Measurements from ENCODE around the gene EIF2B1. TPM values are rescaled to one million over a fixed set of nuclear protein-coding genes. Genes with fewer than 3 reads are reported as not detected.

The EIF2B1 gene
- total RNA-seq, 3 donors from 2014 or later, result 37.7 to 48.0 (median 42.9) TPM

- no peak for TF ChIP-seq CTCF (IDR thresholded peaks at IDR 0.05)
- DNase-seq, result no peak
- Histone ChIP-seq H3K4me1 (ENCODE audit: low read depth) (no peaks in the 10 kb centered on the region), H3K4me3 (no peak overlapping the region), H3K36me3 (ENCODE audit: low read depth) (no peaks in the 10 kb centered on the region), H3K9me3 (no peaks in the 10 kb centered on the region)
- intact Hi-C loops (cut with DNase I, micrococcal nuclease), result no loop called here
- no peak for ATAC-seq
Measured at GRCh38 chr12:123645380-123645779, 11.9 kb upstream of the EIF2B1 start.

- no peak for DNase-seq
- ATAC-seq, result no peak
- Histone ChIP-seq H3K9me3 (no peaks in the 10 kb centered on the region), H3K36me3 (ENCODE audit: low read depth) (no peaks in the 10 kb centered on the region), H3K4me3 (no peak overlapping the region), H3K4me1 (ENCODE audit: low read depth) (no peaks in the 10 kb centered on the region)
- no peak for TF ChIP-seq CTCF (IDR thresholded peaks at IDR 0.05)
- intact Hi-C loops (cut with DNase I, micrococcal nuclease), result no loop called here
Measured at GRCh38 chr12:123643911-123644310, 10.4 kb upstream of the EIF2B1 start.

GRCh38 chr12:123634142-123634561, 666 bp upstream of the EIF2B1 start:
- ATAC-seq (no peak), DNase-seq (peak in 2 of 3 donors; percentile 10 to 35)
- Histone ChIP-seq H3K4me1 (ENCODE audit: low read depth) (peaks cover 11% of the 10 kb centered on the region), H3K9me3 (no peaks in the 10 kb centered on the region), H3K36me3 (ENCODE audit: low read depth) (no peaks in the 10 kb centered on the region), H3K4me3 (peak overlapping the region; percentile 73)
- TF ChIP-seq CTCF (IDR thresholded peaks at IDR 0.05), result no peak
- intact Hi-C loops (cut with DNase I, micrococcal nuclease), result no loop called here

GRCh38 chr12:123621619-123622530, 11.6 kb downstream of the EIF2B1 start:
- H3K36me3 ChIP-seq (ENCODE audit: low read depth), result peaks cover 6% of the 10 kb centered on the region
- no peaks in the 10 kb centered on the region for H3K9me3 ChIP-seq
- H3K4me1 ChIP-seq (ENCODE audit: low read depth), result no peaks in the 10 kb centered on the region
- H3K4me3 ChIP-seq, result no peak overlapping the region
- TF ChIP-seq CTCF (IDR thresholded peaks at IDR 0.05), result no peak
- intact Hi-C loops (cut with DNase I, micrococcal nuclease), result no loop called here
- DNase-seq (no peak), ATAC-seq (no peak)

- H3K4me3 ChIP-seq, result no peak overlapping the region
- H3K4me1 ChIP-seq (ENCODE audit: low read depth), result no peaks in the 10 kb centered on the region
- H3K9me3 ChIP-seq, result no peaks in the 10 kb centered on the region
- intact Hi-C loops (cut with DNase I, micrococcal nuclease), result no loop called here
- no peak for TF ChIP-seq CTCF (IDR thresholded peaks at IDR 0.05)
- no peak for ATAC-seq
- peaks cover 6% of the 10 kb centered on the region for H3K36me3 ChIP-seq (ENCODE audit: low read depth)
- no peak for DNase-seq
Measured at GRCh38 chr12:123621101-123621500, 12.4 kb downstream of the EIF2B1 start.
